ENCODE measurements around the gene DUOXA1.

DUOXA1 gene

DNA sequence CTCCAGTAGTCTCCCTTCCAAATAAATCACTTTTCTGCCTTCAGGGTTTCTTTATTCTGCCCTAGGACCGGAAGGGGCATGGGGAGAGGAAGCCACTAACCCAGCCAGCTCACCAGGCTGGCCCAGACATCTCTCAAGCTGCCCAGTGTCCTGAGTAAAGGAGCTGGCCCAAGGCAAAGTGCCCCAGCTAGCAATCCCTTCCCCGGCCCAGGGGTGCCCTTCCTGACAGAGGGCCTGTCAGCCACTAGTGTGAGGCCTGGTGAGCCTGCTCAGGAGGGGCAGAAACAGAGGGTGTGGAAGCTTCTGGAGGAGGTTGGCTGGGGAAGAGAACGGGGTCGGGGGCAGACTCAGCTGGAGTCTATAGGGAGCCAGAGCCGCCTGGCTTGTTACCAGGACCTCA is 35.9 kb upstream of the DUOXA1 start:
- Histone ChIP-seq H3K27me3 (ENCODE audit: insufficient read depth, low read depth, severe bottlenecking) (no peaks in the 10 kb centered on the region), H3K9me3 (ENCODE audit: severe bottlenecking) (no peaks in the 10 kb centered on the region), H3K4me3 (ENCODE audit: low read depth, low read length) (no peak overlapping the region), H3K27ac (peak overlapping the region; percentile 96), H3K36me3 (peaks cover 13% of the 10 kb centered on the region)
- TF ChIP-seq, protein P1, sequence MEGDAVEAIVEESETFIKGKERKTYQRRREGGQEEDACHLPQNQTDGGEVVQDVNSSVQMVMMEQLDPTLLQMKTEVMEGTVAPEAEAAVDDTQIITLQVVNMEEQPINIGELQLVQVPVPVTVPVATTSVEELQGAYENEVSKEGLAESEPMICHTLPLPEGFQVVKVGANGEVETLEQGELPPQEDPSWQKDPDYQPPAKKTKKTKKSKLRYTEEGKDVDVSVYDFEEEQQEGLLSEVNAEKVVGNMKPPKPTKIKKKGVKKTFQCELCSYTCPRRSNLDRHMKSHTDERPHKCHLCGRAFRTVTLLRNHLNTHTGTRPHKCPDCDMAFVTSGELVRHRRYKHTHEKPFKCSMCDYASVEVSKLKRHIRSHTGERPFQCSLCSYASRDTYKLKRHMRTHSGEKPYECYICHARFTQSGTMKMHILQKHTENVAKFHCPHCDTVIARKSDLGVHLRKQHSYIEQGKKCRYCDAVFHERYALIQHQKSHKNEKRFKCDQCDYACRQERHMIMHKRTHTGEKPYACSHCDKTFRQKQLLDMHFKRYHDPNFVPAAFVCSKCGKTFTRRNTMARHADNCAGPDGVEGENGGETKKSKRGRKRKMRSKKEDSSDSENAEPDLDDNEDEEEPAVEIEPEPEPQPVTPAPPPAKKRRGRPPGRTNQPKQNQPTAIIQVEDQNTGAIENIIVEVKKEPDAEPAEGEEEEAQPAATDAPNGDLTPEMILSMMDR (IDR thresholded peaks at IDR 0.05; ENCODE audit: low read depth, low read length): no peak
- no peak for DNase-seq

DNA sequence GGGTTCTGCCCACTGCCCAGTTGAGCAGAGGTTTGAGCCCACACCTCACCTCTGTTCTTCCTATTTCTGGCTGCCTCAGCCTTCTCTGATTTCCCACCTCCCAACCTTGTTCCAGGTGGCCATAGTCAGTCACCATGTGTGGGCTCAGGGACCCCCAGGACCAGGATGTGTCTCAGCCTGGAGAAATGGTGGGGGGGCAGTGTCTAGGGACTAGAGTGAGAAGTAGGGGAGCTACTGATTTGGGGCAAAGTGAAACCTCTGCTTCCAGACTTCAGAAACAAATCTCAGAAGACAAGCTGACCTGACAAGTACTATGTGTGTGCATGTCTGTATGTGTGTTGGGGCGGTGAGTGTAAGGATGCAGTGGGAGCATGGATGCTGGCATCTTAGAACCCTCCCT is 35.2 kb upstream of the DUOXA1 start:
- no peak for DNase-seq
- Histone ChIP-seq H3K4me3 (ENCODE audit: low read depth, low read length) (no peak overlapping the region), H3K36me3 (peaks cover 13% of the 10 kb centered on the region), H3K27me3 (ENCODE audit: insufficient read depth, low read depth, severe bottlenecking) (no peaks in the 10 kb centered on the region), H3K9me3 (ENCODE audit: severe bottlenecking) (no peaks in the 10 kb centered on the region), H3K27ac (peak overlapping the region; percentile 96)
- TF ChIP-seq, protein P1 (IDR thresholded peaks at IDR 0.05; ENCODE audit: low read depth, low read length): no peak

GRCh38 chr15:45163508-45163856 is 33.8 kb upstream of the DUOXA1 start:
- peaks cover 9% of the 10 kb centered on the region for H3K36me3 ChIP-seq
- H3K27ac ChIP-seq: no peak overlapping the region
- DNase-seq: no peak
- TF ChIP-seq, protein P1 (IDR thresholded peaks at IDR 0.05; ENCODE audit: low read depth, low read length): no peak
- H3K4me3 ChIP-seq (ENCODE audit: low read depth, low read length): no peak overlapping the region
- H3K27me3 ChIP-seq (ENCODE audit: insufficient read depth, low read depth, severe bottlenecking): no peaks in the 10 kb centered on the region
- no peaks in the 10 kb centered on the region for H3K9me3 ChIP-seq (ENCODE audit: severe bottlenecking)

- DNase-seq: peak; percentile 94
- Histone ChIP-seq H3K9me3 (ENCODE audit: severe bottlenecking) (no peaks in the 10 kb centered on the region), H3K36me3 (peaks cover 4% of the 10 kb centered on the region), H3K27me3 (ENCODE audit: insufficient read depth, low read depth, severe bottlenecking) (no peaks in the 10 kb centered on the region), H3K27ac (peak overlapping the region; percentile 35; the same call in 1 of the 2 replicates), H3K4me3 (ENCODE audit: low read depth, low read length) (no peak overlapping the region)
- TF ChIP-seq, protein P1 (IDR thresholded peaks at IDR 0.05; ENCODE audit: low read depth, low read length): peak; percentile 97
Measured at GRCh38 chr15:45162771-45163507, 33.3 kb upstream of the DUOXA1 start.

- Histone ChIP-seq H3K27me3 (ENCODE audit: insufficient read depth, low read depth, severe bottlenecking) (no peaks in the 10 kb centered on the region), H3K9me3 (ENCODE audit: severe bottlenecking) (no peaks in the 10 kb centered on the region), H3K36me3 (no peaks in the 10 kb centered on the region), H3K4me3 (ENCODE audit: low read depth, low read length) (no peak overlapping the region), H3K27ac (no peak overlapping the region)
- DNase-seq: no peak
- TF ChIP-seq, protein P1 (IDR thresholded peaks at IDR 0.05; ENCODE audit: low read depth, low read length): no peak
Measured at GRCh38 chr15:45161666-45162065, 32.0 kb upstream of the DUOXA1 start.

DNA sequence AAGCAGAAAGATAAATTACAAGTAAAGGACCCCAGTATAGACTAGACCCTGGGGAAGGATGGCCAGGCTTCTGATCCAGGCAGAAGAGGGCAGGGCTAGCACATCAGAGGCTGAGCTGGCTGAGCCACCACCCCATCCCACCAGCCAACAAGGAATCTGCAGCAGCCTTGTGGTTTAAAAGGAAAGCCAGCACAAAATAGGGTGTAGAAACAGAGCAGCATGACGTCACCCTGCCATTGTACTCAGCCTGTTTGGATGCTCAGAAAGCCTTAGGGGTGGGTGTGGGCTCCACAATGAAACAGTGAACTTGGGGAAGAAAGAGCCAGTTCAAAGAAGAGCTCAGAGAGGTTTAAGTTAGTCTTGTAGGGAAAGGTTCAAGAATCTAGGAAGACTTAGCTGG is 28.3 kb upstream of the DUOXA1 start:
- Histone ChIP-seq H3K27me3 (ENCODE audit: insufficient read depth, low read depth, severe bottlenecking) (no peaks in the 10 kb centered on the region), H3K27ac (no peak overlapping the region), H3K36me3 (no peaks in the 10 kb centered on the region), H3K9me3 (ENCODE audit: severe bottlenecking) (no peaks in the 10 kb centered on the region), H3K4me3 (ENCODE audit: low read depth, low read length) (no peak overlapping the region)
- no peak for DNase-seq
- TF ChIP-seq, protein P1 (IDR thresholded peaks at IDR 0.05; ENCODE audit: low read depth, low read length): no peak
